ENCODE results near the gene MMD2.
"Not testable (repeated sequence)": the region's sequence is repeated elsewhere in the genome, so short reads cannot be mapped to it uniquely, and the experiment has no call there.

Gene MMD2

GRCh38 chr7:4973728-4974198 lies 14.8 kb upstream of the MMD2 start:
- H3K36me3 ChIP-seq (ENCODE audit: control insufficient read depth, low read length), result peaks cover 35% of the 10 kb centered on the region
- peaks cover 2% of the 10 kb centered on the region; the same call in 1 of the 2 replicates for H3K9me3 ChIP-seq (ENCODE audit: control insufficient read depth, insufficient read depth, low read length)
- 0 out of 2 replicates have a peak, but pooled peaks cover 2% of the 10 kb centered on the region for H4K20me1 ChIP-seq (ENCODE audit: control insufficient read depth, insufficient read depth, low read depth, low read length)
- peak; percentile 96 for TF ChIP-seq CTCF (IDR thresholded peaks at IDR 0.05; ENCODE audit: low read depth, low read length, poor library complexity, severe bottlenecking)
- TF ChIP-seq EZH2phosphoT487 (IDR thresholded peaks at IDR 0.05; ENCODE audit: borderline replicate concordance, low read length), result no peak
- peak overlapping the region; percentile 82 for H3K4me2 ChIP-seq (ENCODE audit: low read length)
- peak overlapping the region; percentile 96 for H3K4me3 ChIP-seq (ENCODE audit: low read length)
- no peaks in the 10 kb centered on the region for H3K9me2 ChIP-seq (replicated peaks; ENCODE audit: control insufficient read depth, low read length)
- peak overlapping the region; percentile 68 for H3K27ac ChIP-seq (ENCODE audit: low read depth, low read length)
- H3K4me1 ChIP-seq (ENCODE audit: control insufficient read depth, low read length), result peaks cover 11% of the 10 kb centered on the region
- no peaks in the 10 kb centered on the region for H3K27me3 ChIP-seq (ENCODE audit: control insufficient read depth, low read length)
- no peaks in the 10 kb centered on the region for H3F3A ChIP-seq (ENCODE audit: control insufficient read depth, insufficient read depth)
- peaks cover 44% of the 10 kb centered on the region for H3K79me2 ChIP-seq (ENCODE audit: control insufficient read depth, low read length)

GRCh38 chr7:4972446-4972845 lies 13.5 kb upstream of the MMD2 start:
- H3K9me3 ChIP-seq (ENCODE audit: control insufficient read depth, insufficient read depth, low read length); H3K27ac ChIP-seq (ENCODE audit: low read depth, low read length); H3K27me3 ChIP-seq (ENCODE audit: control insufficient read depth, low read length); H3K4me2 ChIP-seq (ENCODE audit: low read length); H3K9me2 ChIP-seq (replicated peaks; ENCODE audit: control insufficient read depth, low read length); H3K4me3 ChIP-seq (ENCODE audit: low read length); H3F3A ChIP-seq (ENCODE audit: control insufficient read depth, insufficient read depth); H4K20me1 ChIP-seq (ENCODE audit: control insufficient read depth, insufficient read depth, low read depth, low read length): not testable (repeated sequence)
- Histone ChIP-seq H3K79me2 (ENCODE audit: control insufficient read depth, low read length) (peaks cover 32% of the 10 kb centered on the region), H3K36me3 (ENCODE audit: control insufficient read depth, low read length) (peaks cover 21% of the 10 kb centered on the region), H3K4me1 (ENCODE audit: control insufficient read depth, low read length) (peaks cover 11% of the 10 kb centered on the region)

- Histone ChIP-seq H3K27me3 (ENCODE audit: control insufficient read depth, low read length) (no peaks in the 10 kb centered on the region), H3F3A (ENCODE audit: control insufficient read depth, insufficient read depth) (no peaks in the 10 kb centered on the region), H3K9me2 (replicated peaks; ENCODE audit: control insufficient read depth, low read length) (no peaks in the 10 kb centered on the region), H3K27ac (ENCODE audit: low read depth, low read length) (no peak overlapping the region), H3K4me1 (ENCODE audit: control insufficient read depth, low read length) (no peaks in the 10 kb centered on the region), H3K79me2 (ENCODE audit: control insufficient read depth, low read length) (no peaks in the 10 kb centered on the region), H4K20me1 (ENCODE audit: control insufficient read depth, insufficient read depth, low read depth, low read length) (no peaks in the 10 kb centered on the region), H3K4me2 (ENCODE audit: low read length) (no peak overlapping the region), H3K36me3 (ENCODE audit: control insufficient read depth, low read length) (no peaks in the 10 kb centered on the region), H3K4me3 (ENCODE audit: low read length) (no peak overlapping the region), H3K9me3 (ENCODE audit: control insufficient read depth, insufficient read depth, low read length) (no peaks in the 10 kb centered on the region)
- no peak for TF ChIP-seq CTCF (IDR thresholded peaks at IDR 0.05; ENCODE audit: low read depth, low read length, poor library complexity, severe bottlenecking)
- no peak for TF ChIP-seq EZH2phosphoT487 (IDR thresholded peaks at IDR 0.05; ENCODE audit: borderline replicate concordance, low read length)
Measured at GRCh38 chr7:4965295-4966022, 6.5 kb upstream of the MMD2 start.

- Histone ChIP-seq H3K9me2 (replicated peaks; ENCODE audit: control insufficient read depth, low read length) (no peaks in the 10 kb centered on the region), H3K27me3 (ENCODE audit: control insufficient read depth, low read length) (no peaks in the 10 kb centered on the region), H3K4me1 (ENCODE audit: control insufficient read depth, low read length) (no peaks in the 10 kb centered on the region), H3K4me3 (ENCODE audit: low read length) (no peak overlapping the region), H3K36me3 (ENCODE audit: control insufficient read depth, low read length) (no peaks in the 10 kb centered on the region), H4K20me1 (ENCODE audit: control insufficient read depth, insufficient read depth, low read depth, low read length) (no peaks in the 10 kb centered on the region), H3K9me3 (ENCODE audit: control insufficient read depth, insufficient read depth, low read length) (no peaks in the 10 kb centered on the region), H3K27ac (ENCODE audit: low read depth, low read length) (no peak overlapping the region), H3K79me2 (ENCODE audit: control insufficient read depth, low read length) (no peaks in the 10 kb centered on the region), H3F3A (ENCODE audit: control insufficient read depth, insufficient read depth) (no peaks in the 10 kb centered on the region), H3K4me2 (ENCODE audit: low read length) (no peak overlapping the region)
- TF ChIP-seq CTCF (IDR thresholded peaks at IDR 0.05; ENCODE audit: low read depth, low read length, poor library complexity, severe bottlenecking) (no peak), EZH2phosphoT487 (IDR thresholded peaks at IDR 0.05; ENCODE audit: borderline replicate concordance, low read length) (no peak)
Measured at GRCh38 chr7:4964506-4964905, 5.5 kb upstream of the MMD2 start.
